HCT116 (cell line): ENCODE results near the gene IMMP2L.

ENCODE experiments used
- ATF3 ChIP-seq: IDR thresholded peaks from 2 replicates; pipeline ENCODE4 v1.6.1; 2012
- CEBPB ChIP-seq: IDR thresholded peaks from 2 replicates; pipeline ENCODE4 v1.6.1; 2012; ENCODE audit warnings: low read depth
- CTCF ChIP-seq, 3 experiments: fragments of 200-600 bp in 1 of 3; sonication (generic) in 1 of 3; IDR thresholded peaks in 2 of 3; conservative IDR thresholded peaks in 1 of 3; 2 replicates each; pipeline ENCODE4 v1.5.1; 2012 to 2017; ENCODE audit warnings: low read depth in 2 of 3, low read length in 2 of 3, antibody characterized with exemption in 1 of 3, borderline replicate concordance in 1 of 3, control low read depth in 1 of 3, mild to moderate bottlenecking in 1 of 3, mixed read lengths in 1 of 3, mixed run types in 1 of 3, moderate library complexity in 1 of 3; ENCODE audit not compliant: insufficient read depth in 1 of 3
- EZH2 ChIP-seq: fragments of 200-600 bp; sonication (generic); IDR thresholded peaks from 2 replicates; pipeline ENCODE4 v1.6.1; 2017; ENCODE audit warnings: antibody characterized with exemption, mixed run types
- RAD21 ChIP-seq: IDR thresholded peaks from 2 replicates; pipeline ENCODE4 v1.6.1; 2012; ENCODE audit warnings: low read depth, mild to moderate bottlenecking
- REST ChIP-seq: IDR thresholded peaks from 2 replicates; pipeline ENCODE4 v1.6.1; 2012; ENCODE audit warnings: low read depth
- ZBTB33 ChIP-seq: IDR thresholded peaks from 2 replicates; pipeline ENCODE4 v1.6.1; 2011; ENCODE audit warnings: mild to moderate bottlenecking, low read length, moderate library complexity; ENCODE audit not compliant: insufficient replicate concordance; ENCODE audit errors: extremely low read depth

GRCh38 chr7:110786328-110786965 lies 775.8 kb downstream of the IMMP2L start:
- TF ChIP-seq CTCF (IDR thresholded peaks at IDR 0.05 in 2 of 3, conservative IDR thresholded peaks at IDR 0.05 in 1 of 3; ENCODE audit: borderline replicate concordance in 1 of 3, insufficient read depth in 1 of 3, low read depth in 2 of 3, low read length in 2 of 3): no peak
- TF ChIP-seq REST: no peak
- no peak for TF ChIP-seq RAD21
- TF ChIP-seq ZBTB33: no peak
- TF ChIP-seq EZH2: no peak
- no peak for TF ChIP-seq ATF3
- TF ChIP-seq CEBPB: no peak
